ENCODE data around the gene YWHAQ. TPM values are rescaled to one million over a fixed set of nuclear protein-coding genes. Genes with fewer than 3 reads are reported as not detected.
"Not testable (repeated sequence)": the region's sequence is repeated elsewhere in the genome, so short reads cannot be mapped to it uniquely, and the experiment has no call there.

YWHAQ gene
- total and polyA plus RNA-seq, 3 donors from 2014 or later, result 260 to 374 (median 261) TPM

- Histone ChIP-seq H3K4me1 (peaks cover 29% of the 10 kb centered on the region), H3K9me3 (no peaks in the 10 kb centered on the region), H3K4me3 (no peak overlapping the region), H3K27me3 (no peaks in the 10 kb centered on the region), H3K27ac (no peak overlapping the region), H3K36me3 (ENCODE audit: low read depth, missing control alignments) (no peaks in the 10 kb centered on the region)
- TF ChIP-seq CTCF (IDR thresholded peaks at IDR 0.05) (no peak), POLR2A (IDR thresholded peaks at IDR 0.05) (no peak)
- WGBS, 2 donors, result 66 to 84% methylated on average over 2 of the region's 2 CpGs
- no peak for DNase-seq
- intact Hi-C loops (cut with DNase I; ENCODE audit: low total_unique reads), result loop anchor here (10.0 kb wide), 1 partner anchor 63 kb away; no protein-coding TSS in a partner anchor
These were observed 3.5 kb downstream of the YWHAQ start for GRCh38 chr2:9627310-9627709.

- DNase-seq, result no peak
- TF ChIP-seq POLR2A (IDR thresholded peaks at IDR 0.05) (no peak), CTCF (IDR thresholded peaks at IDR 0.05) (no peak)
- Histone ChIP-seq H3K4me1 (peaks cover 21% of the 10 kb centered on the region), H3K4me3 (no peak overlapping the region), H3K36me3 (ENCODE audit: low read depth, missing control alignments) (no peaks in the 10 kb centered on the region), H3K27me3 (no peaks in the 10 kb centered on the region), H3K27ac (no peak overlapping the region), H3K9me3 (no peaks in the 10 kb centered on the region)
- intact Hi-C loops (cut with DNase I; ENCODE audit: low total_unique reads), result loop anchor here (10.0 kb wide), 1 partner anchor 58 kb away; no protein-coding TSS in a partner anchor
- WGBS, 2 donors, result 90 to 91% methylated on average over 9 of the region's 9 CpGs
These were observed 7.6 kb downstream of the YWHAQ start for GRCh38 chr2:9623151-9623550.

GRCh38 chr2:9621655-9622054 lies 9.1 kb downstream of the YWHAQ start:
- not testable (repeated sequence) for H3K36me3 ChIP-seq (ENCODE audit: low read depth, missing control alignments); H3K27me3 ChIP-seq; H3K27ac ChIP-seq; DNase-seq; H3K4me3 ChIP-seq; H3K9me3 ChIP-seq
- peaks cover 14% of the 10 kb centered on the region for H3K4me1 ChIP-seq
- intact Hi-C loops (cut with DNase I; ENCODE audit: low total_unique reads), result loop anchor here (10.0 kb wide), 1 partner anchor 57 kb away; no protein-coding TSS in a partner anchor
- WGBS, 2 donors, result 83 to 85% methylated on average over 6 of the region's 6 CpGs

GRCh38 chr2:9618410-9618809 lies 12.4 kb downstream of the YWHAQ start:
- WGBS, 2 donors, result 84 to 86% methylated on average over 4 of the region's 4 CpGs
- Histone ChIP-seq H3K36me3 (ENCODE audit: low read depth, missing control alignments) (no peaks in the 10 kb centered on the region), H3K27me3 (no peaks in the 10 kb centered on the region), H3K4me1 (peaks cover 10% of the 10 kb centered on the region), H3K27ac (no peak overlapping the region), H3K9me3 (no peaks in the 10 kb centered on the region), H3K4me3 (no peak overlapping the region)
- no peak for DNase-seq
- intact Hi-C loops (cut with DNase I; ENCODE audit: low total_unique reads), result no loop called here
- TF ChIP-seq CTCF (IDR thresholded peaks at IDR 0.05), result no peak
- no peak for TF ChIP-seq POLR2A (IDR thresholded peaks at IDR 0.05)

GRCh38 chr2:9617749-9618148 lies 13.0 kb downstream of the YWHAQ start:
- WGBS, 2 donors, result 69 to 77% methylated on average over 1 of the region's 1 CpG
- Histone ChIP-seq H3K9me3 (no peaks in the 10 kb centered on the region), H3K4me1 (peaks cover 14% of the 10 kb centered on the region), H3K27me3 (no peaks in the 10 kb centered on the region), H3K4me3 (no peak overlapping the region), H3K36me3 (ENCODE audit: low read depth, missing control alignments) (no peaks in the 10 kb centered on the region), H3K27ac (no peak overlapping the region)
- TF ChIP-seq POLR2A (IDR thresholded peaks at IDR 0.05), result no peak
- TF ChIP-seq CTCF (IDR thresholded peaks at IDR 0.05), result no peak
- intact Hi-C loops (cut with DNase I; ENCODE audit: low total_unique reads), result no loop called here
- DNase-seq, result no peak

All from testis (tissue), 3 donors.